Melanocyte of skin (primary cell): ENCODE measurements around the gene SMARCD3. TPM values are rescaled to one million over a fixed set of nuclear protein-coding genes. Genes with fewer than 3 reads are reported as not detected.

Experiments
- total RNA-seq, 2 donors: library from RNA; depleted of rRNA; stranded (reverse); fragments of >200 nt; gene quantifications; 2 replicates each; pipeline ENCODE4 v1.2.3, GENCODE V29; 2012

The SMARCD3 gene
- total RNA-seq, result 10 to 100 TPM in 1 of 2 donors, 1 to 10 TPM in 1; 9.0 to 13.1 TPM

DNA sequence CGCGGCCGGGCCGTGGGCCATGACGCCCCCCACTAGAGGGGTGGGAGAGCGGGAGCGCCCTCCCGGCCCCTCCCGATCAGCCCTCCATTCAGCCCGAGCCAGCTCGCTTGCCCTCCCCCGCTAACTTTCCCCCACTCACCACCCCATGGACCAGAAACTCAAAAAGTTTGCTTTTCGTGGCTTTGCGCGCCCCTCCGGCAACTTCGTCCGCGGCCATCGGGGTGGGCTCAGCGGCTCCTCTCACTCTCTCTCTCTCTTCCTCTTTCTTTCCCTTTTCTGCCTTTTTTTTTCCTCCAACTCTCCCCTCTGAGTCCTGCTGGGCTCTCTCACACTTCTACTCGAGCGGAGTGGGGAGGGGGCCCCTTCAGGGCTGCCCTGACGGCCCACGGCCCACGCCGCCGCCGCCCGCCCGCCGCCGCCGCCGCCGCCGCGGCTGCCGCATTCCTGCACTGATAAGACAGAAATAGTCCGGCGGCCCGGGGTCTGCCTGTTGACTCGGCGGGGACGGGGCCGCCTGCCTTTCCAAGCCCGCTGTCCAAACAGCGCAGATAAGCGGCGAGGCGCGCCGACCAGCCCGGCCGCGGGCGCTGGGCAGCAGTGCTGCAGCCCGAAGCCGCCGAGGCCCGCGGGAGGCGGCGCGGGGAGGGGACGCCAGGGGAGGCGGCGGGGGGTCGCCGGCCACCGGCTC lies at the start of gene SMARCD3:
SMARCD3 (minus strand) TSS at position 349 of the 688 bp plus-strand sequence; CDS start at position 217, 132 bp downstream.

DNA sequence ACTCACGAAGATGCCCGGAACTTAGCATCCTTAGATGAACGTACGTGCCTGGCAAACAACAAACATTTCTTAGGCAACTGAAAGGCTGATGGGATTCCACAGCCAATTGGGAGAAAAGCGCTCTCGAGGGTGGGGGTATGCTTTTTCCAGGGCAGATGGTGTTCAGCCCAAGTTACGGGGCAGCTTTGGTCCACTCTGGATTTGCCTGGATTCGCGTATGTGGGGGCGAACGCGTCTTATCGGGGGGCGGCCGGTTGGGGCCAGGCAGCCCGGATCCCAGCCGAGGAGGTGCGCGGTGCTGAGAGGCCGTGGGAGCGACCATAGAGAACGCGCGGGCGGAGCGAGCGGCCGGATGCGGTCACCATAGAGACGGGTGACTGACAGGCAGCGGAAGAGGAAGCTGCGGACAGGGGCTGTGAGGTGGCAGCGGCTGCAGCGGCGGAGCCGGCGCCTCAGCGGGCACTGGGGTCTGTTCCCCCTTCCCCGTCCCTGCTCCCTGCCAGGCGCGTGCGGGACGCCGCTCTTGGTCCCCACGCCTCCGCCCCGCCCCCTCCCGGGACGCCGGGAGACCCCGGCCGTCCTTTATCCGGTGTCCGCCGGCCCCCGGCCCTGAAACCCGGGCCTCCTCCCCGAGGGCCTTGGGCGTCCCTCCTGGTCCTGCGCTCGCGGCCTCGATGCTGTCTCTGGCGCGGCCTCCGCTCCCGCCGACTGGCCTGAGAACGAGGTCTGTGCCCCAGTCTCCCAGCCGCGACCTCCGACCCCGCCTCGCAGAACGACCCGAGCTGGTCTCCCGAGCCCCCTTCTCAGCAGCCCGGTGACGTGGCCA lies 16.2 kb downstream of the SMARCD3 start, which contains the start of gene CHPF2:
CHPF2 (plus strand) TSS at position 393 of the 826 bp plus-strand sequence. CDS start 1,529 bp downstream, outside the sequence.

DNA sequence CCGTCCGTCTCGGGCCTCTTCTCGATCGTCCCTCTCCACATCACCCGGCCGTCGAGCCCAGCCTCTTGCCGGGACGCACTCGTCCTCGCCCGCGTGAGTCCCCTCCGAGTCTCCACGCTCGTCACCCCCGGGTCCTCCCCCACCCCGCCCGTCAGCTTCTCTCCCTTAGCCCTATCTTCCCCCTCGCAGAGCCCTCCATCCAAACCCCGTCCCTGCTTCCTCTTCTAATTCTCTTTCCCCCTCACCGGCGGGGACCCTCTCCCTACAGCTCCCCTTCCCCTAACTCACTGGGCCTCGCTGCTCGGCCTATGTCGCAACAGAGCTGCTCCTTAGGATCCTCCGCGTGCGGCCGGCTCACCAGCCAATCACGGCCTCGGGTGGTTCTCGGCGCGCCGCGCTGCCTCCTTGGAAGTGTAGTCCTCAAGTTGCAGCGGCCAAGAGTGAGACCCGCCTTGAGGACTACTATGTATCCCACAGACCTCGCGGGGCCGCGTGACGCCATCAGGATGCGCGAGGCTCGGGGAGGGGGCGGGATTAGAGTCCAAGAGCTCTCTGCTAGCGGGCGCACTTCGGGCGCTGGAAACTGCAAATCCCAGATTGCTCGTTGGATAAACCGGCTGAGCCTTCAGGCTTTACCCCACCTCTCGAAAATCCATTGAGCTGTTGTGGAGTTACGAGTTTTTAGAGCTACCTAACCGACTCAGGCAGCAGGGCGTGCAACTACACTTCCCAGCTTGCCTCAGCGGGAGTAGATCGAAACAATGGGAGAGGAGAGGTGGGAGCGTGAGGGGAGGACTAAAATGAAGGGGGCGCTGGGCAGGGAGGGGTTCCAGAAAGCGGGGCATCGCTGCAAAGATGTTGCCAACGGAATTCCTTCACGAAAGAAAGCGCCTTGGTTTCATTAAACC lies 21.4 kb downstream of the SMARCD3 start, which contains the start of gene ABCF2:
ABCF2 (minus strand) TSS at position 331 of the 908 bp plus-strand sequence. CDS start 747 bp downstream, outside the sequence.

DNA sequence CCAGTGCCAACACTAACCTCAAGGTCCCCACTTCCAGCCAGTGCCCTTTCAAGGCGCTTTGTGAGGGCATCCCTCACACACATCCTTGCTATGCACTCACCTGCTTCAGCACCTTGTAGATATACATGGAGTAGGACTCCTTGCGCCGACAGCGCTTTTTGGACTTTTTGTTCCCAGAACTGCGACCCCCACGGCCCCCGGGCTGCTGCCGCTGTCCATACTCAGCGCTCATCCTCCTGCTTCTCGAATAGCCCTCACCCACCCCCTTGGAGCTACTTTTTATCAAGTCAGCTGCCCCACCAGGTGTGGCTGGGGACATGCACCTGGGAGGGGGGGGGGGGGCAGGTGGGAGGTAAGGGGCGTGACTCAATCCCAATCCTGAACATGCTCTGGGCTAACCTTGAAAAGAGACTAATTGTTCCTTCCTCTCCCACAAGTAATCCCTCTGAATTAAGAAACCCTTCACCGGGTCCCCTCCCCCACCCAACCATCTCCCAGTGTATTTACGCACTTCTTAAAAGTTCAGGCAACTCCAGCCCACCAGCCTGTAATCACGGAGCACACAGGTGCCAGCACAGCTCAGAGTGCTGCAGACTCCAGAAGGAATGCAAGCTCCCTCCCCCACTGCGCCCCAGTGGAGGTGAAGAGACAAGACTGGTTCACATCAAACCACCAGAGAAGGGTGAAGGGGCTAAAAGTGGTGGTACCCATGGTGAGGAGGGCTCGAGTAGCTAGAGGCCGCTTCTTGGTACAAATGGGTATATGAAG lies 38.2 kb downstream of the SMARCD3 start, which contains the start of gene H2BK1:
H2BK1 (minus strand) TSS at position 402 of the 768 bp plus-strand sequence; CDS start at position 232, 170 bp downstream.

Other genes starting within 250 kb of the SMARCD3 start
- under 1 TPM in 1 of 2 donors, not detected in 1; under 0.01 TPM for gene ATG9B, start 224.2 kb downstream of the SMARCD3 start, total RNA-seq
- 10 to 100 TPM; 36.6 to 44.4 TPM for gene ABCB8, start 220.2 kb downstream of the SMARCD3 start, total RNA-seq
- gene ASIC3, start 200.2 kb downstream of the SMARCD3 start, total RNA-seq, result 1 to 10 TPM in 1 of 2 donors, under 1 TPM in 1; 0.33 to 1.0 TPM
- 10 to 100 TPM; 28.2 to 31.6 TPM for gene CDK5, start 190.8 kb downstream of the SMARCD3 start, total RNA-seq
- gene SLC4A2, start 189.1 kb downstream of the SMARCD3 start, total RNA-seq, result 100 to 1,000 TPM in 1 of 2 donors, 10 to 100 TPM in 1; 85.3 to 111 TPM
- 10 to 100 TPM; 74.3 to 86.0 TPM for gene FASTK, start 167.9 kb downstream of the SMARCD3 start, total RNA-seq
- gene TMUB1, start 165.2 kb downstream of the SMARCD3 start, total RNA-seq, result 10 to 100 TPM; 15.1 to 20.6 TPM
- 100 to 1,000 TPM in 1 of 2 donors, 10 to 100 TPM in 1; 66.1 to 100 TPM for gene AGAP3, start 162.2 kb downstream of the SMARCD3 start, total RNA-seq
- not detected for gene GBX1, start 81.0 kb downstream of the SMARCD3 start, total RNA-seq
- gene ASB10, start 61.4 kb downstream of the SMARCD3 start, total RNA-seq, result not detected
- gene H2BK1, start 38.2 kb downstream of the SMARCD3 start, total RNA-seq, result not detected
- 10 to 100 TPM; 54.0 to 78.6 TPM for gene ABCF2, start 21.5 kb downstream of the SMARCD3 start, total RNA-seq
- gene CHPF2, start 16.2 kb downstream of the SMARCD3 start, total RNA-seq, result 10 to 100 TPM; 32.6 to 37.9 TPM
- gene NUB1, start 93.1 kb upstream of the SMARCD3 start, total RNA-seq, result 10 to 100 TPM; 32.7 to 34.0 TPM
- gene WDR86, start 161.3 kb upstream of the SMARCD3 start, total RNA-seq, result under 1 TPM in 1 of 2 donors, not detected in 1; 0.69 TPM
- gene CRYGN, start 191.4 kb upstream of the SMARCD3 start, total RNA-seq, result not detected